HFFc6 (cell line): ENCODE data around the gene CACNA2D1. TPM values are rescaled to one million over a fixed set of nuclear protein-coding genes. Genes with fewer than 3 reads are reported as not detected.
"Not testable (repeated sequence)": the region's sequence is repeated elsewhere in the genome, so short reads cannot be mapped to it uniquely, and the experiment has no call there.

ENCODE experiments used
- DNase-seq: peaks from one replicate; pipeline ENCODE4 v3.0.0-alpha.2; 2018
- H3K27ac Mint-ChIP-seq: 2 replicates; pipeline ENCODE4 v1.8.0; 2020; ENCODE audit warnings: mild to moderate bottlenecking, mixed read lengths
- H3K27me3 Mint-ChIP-seq: 2 replicates; pipeline ENCODE4 v1.8.0; 2021; ENCODE audit warnings: mild to moderate bottlenecking, moderate library complexity, mixed read lengths; ENCODE audit not compliant: insufficient read depth
- H3K36me3 Mint-ChIP-seq: 2 replicates; pipeline ENCODE4 v1.8.0; 2021; ENCODE audit warnings: low read depth, mixed read lengths
- H3K4me1 Mint-ChIP-seq: 2 replicates; pipeline ENCODE4 v1.8.0; 2020; ENCODE audit warnings: low read depth, mixed read lengths
- H3K4me3 Mint-ChIP-seq: 2 replicates; pipeline ENCODE4 v1.8.0; 2020; ENCODE audit warnings: mild to moderate bottlenecking, moderate library complexity, mixed read lengths
- H3K9me3 Mint-ChIP-seq: 2 replicates; pipeline ENCODE4 v1.8.0; 2020; ENCODE audit warnings: mild to moderate bottlenecking, mixed read lengths
- CTCF ChIP-seq: fragments of 200-600 bp; sonication (generic); IDR thresholded peaks from 2 replicates; pipeline ENCODE4 v1.5.0; 2021; ENCODE audit warnings: antibody characterized with exemption, mild to moderate bottlenecking
- total RNA-seq, 6 experiments: library from RNA; stranded (reverse); fragmentation: NEBNext Ultra II Directional; extraction: Animal tissue kit (Norgen Biotek cat#: 25700); gene quantifications; 2 replicates in 1 of 6; 3 replicates in 5 of 6; pipeline ENCODE4 v1.2.3, GENCODE V29; 2021

CACNA2D1 gene
- total RNA-seq, 6 experiments from 2014 or later = 34.9 to 43.6 (median 36.8) TPM

GRCh38 chr7:82434275-82435022 lies 9.1 kb downstream of the CACNA2D1 start:
- Mint-ChIP-seq H3K4me3 (no peak overlapping the region), H3K27me3 (no peaks in the 10 kb centered on the region), H3K4me1 (peaks cover 16% of the 10 kb centered on the region), H3K36me3 (no peaks in the 10 kb centered on the region), H3K9me3 (no peaks in the 10 kb centered on the region), H3K27ac (no peak overlapping the region)
- DNase-seq = no peak
- no peak for TF ChIP-seq CTCF

DNA sequence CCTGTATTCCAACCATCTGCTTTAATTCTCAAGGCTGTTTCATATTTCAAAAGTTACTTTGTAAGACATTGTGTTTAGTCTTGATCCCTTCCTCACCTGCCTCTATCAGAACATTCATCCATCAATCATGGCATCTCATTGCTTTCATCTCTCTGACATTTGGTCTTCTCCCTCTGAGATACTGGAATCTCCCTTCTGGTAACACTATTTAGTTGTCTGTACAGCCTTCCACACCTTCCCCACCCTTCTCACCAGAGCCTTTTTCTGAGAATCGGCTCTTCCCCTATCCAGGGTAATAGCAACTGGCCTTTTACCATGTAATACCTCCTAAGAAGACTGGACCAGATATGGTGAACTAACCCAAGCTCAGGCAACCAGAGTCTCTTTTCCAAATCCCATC lies 10.1 kb downstream of the CACNA2D1 start:
- no peaks in the 10 kb centered on the region for H3K27me3 Mint-ChIP-seq
- no peak for TF ChIP-seq CTCF
- H3K4me1 Mint-ChIP-seq = peaks cover 26% of the 10 kb centered on the region

GRCh38 chr7:82432743-82433142 lies 10.8 kb downstream of the CACNA2D1 start:
- not testable (repeated sequence) for H3K27ac Mint-ChIP-seq, H3K4me3 Mint-ChIP-seq, H3K27me3 Mint-ChIP-seq, H3K9me3 Mint-ChIP-seq, H3K36me3 Mint-ChIP-seq, DNase-seq
- peaks cover 34% of the 10 kb centered on the region for H3K4me1 Mint-ChIP-seq

More for the DNA sequence above, 10.1 kb downstream of the CACNA2D1 start:
- no peak overlapping the region for H3K27ac Mint-ChIP-seq
- H3K36me3 Mint-ChIP-seq = no peaks in the 10 kb centered on the region
- no peak overlapping the region for H3K4me3 Mint-ChIP-seq
- no peak for DNase-seq
- H3K9me3 Mint-ChIP-seq = no peaks in the 10 kb centered on the region

DNA sequence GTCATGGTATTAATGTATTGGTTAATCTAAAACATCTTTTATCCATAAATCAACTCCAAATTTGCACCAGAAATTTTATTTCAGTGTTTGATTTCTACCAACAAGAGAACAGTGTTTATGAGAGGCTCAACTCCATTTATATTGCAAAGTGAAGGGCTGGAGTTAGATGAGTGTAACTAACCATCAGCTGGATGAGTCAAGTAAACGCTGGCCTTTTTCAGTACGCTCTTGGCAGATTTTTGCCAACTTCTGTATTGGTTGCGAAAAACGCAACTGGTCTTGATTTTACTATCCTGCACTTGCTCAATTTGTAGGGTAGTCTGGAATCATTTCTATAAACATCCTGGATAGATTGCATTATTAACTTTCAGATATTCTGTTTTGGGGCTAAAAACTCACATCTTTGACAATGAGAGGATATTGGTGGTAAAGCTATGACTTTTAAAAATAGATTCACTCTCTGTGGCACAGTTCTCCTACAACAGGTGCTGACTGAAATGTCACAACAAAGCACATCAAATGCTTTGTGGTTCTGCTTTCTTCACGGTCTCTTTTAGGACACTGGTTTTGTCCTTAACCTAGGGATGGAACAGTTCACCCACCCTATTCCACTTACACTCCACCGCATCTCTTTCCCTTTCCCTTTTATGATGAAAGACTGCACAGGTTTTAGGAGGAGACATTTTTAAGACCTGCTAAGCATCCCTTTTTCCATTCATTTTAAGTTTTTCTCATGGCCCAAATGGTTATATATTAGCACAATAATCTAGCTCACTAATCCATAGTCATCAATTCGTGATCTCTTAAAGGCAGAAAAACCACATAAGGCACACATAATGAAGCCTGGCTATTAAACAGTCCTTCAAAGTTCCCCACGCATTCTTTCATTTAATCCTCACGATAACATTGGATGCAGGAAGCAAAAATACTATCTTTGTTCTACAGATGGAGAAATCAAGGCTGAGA lies 12.8 kb downstream of the CACNA2D1 start:
- Mint-ChIP-seq H3K9me3 (no peaks in the 10 kb centered on the region), H3K4me1 (peaks cover 42% of the 10 kb centered on the region), H3K27me3 (no peaks in the 10 kb centered on the region), H3K4me3 (no peak overlapping the region), H3K27ac (no peak overlapping the region), H3K36me3 (no peaks in the 10 kb centered on the region)
- no peak for DNase-seq
- no peak for TF ChIP-seq CTCF

GRCh38 chr7:82429408-82429807 lies 14.2 kb downstream of the CACNA2D1 start:
- TF ChIP-seq CTCF = no peak
- no peak for DNase-seq
- H3K4me1 Mint-ChIP-seq = peaks cover 50% of the 10 kb centered on the region
- no peaks in the 10 kb centered on the region for H3K9me3 Mint-ChIP-seq
- H3K27me3 Mint-ChIP-seq = no peaks in the 10 kb centered on the region
- no peak overlapping the region for H3K4me3 Mint-ChIP-seq
- H3K36me3 Mint-ChIP-seq = no peaks in the 10 kb centered on the region
- H3K27ac Mint-ChIP-seq = no peak overlapping the region
